GM12878 (cell line): ENCODE results near the gene ZNF423. TPM values are rescaled to one million over a fixed set of nuclear protein-coding genes. Genes with fewer than 3 reads are reported as not detected.
A peak's percentile ranks its signal among the peaks of the same experiment; 100 is the strongest.

Experiments
- ATAC-seq: fragments of 200-7000 bp; cut with Tn5 transposase; 3 replicates; pipeline ENCODE4 v1.9.1; 2020; ENCODE audit warnings: mild to moderate bottlenecking, moderate library complexity
- BruUV-seq: library from RNA; stranded (reverse); fragments of 400-500 nt; replicated peaks from 2 replicates; lab custom pipeline; 2021; lab: Mats Ljungman, UMichigan
- CTCF ChIA-PET: fragments of 300-600 bp; sonication (Branson Sonifier 250); formaldehyde crosslinking; extraction: SDS; loops from one replicate; lab custom pipeline; 2021; ENCODE audit warnings: inconsistent platforms; lab: Yijun Ruan, JAX
- POLR2A ChIA-PET: fragments of 350-600 bp; formaldehyde crosslinking; extraction: SDS; loops from one replicate; lab custom pipeline; 2021; ENCODE audit warnings: inconsistent platforms; lab: Charles Lee
- RAD21 ChIA-PET: fragments of 300-600 bp; sonication (Branson Sonifier 250); formaldehyde crosslinking; loops from one replicate; lab custom pipeline; 2023; ENCODE audit warnings: antibody characterized with exemption; ENCODE audit not compliant: unreplicated experiment; lab: Charles Lee
- SMC1A ChIA-PET: fragments of 300-600 bp; sonication (Branson Sonifier 250); formaldehyde crosslinking; loops from one replicate; lab custom pipeline; 2023; ENCODE audit not compliant: unreplicated experiment, uncharacterized antibody; lab: Charles Lee
- DNase-seq: peaks from one replicate; pipeline ENCODE4 v3.0.0-alpha.2; 2011; ENCODE audit warnings: low read depth, low spot score
- FAIRE-seq: peaks from 3 replicates; lab custom pipeline; 2011; peaks lifted over from hg19 to GRCh38; lab: Jason Lieb, UNC
- H2AFZ ChIP-seq: 2 replicates; pipeline ENCODE4 v1.6.0; 2011; ENCODE audit warnings: low read depth, low read length, control low read depth; ENCODE audit not compliant: control insufficient read depth
- H3K27ac ChIP-seq: 2 replicates; pipeline ENCODE4 v1.5.1; 2011; ENCODE audit warnings: control low read depth; ENCODE audit not compliant: control insufficient read depth, insufficient read depth
- H3K27me3 ChIP-seq, 2 experiments: replicated peaks in 1 of 2; 2 replicates each; pipeline versions ENCODE4 v1.6.0 to v1.6.1; 2011; ENCODE audit warnings: low read length in 1 of 2; ENCODE audit not compliant: control insufficient read depth in 2 of 2, insufficient read depth in 2 of 2
- H3K36me3 ChIP-seq, 2 experiments: 2 replicates each; pipeline ENCODE4 v1.5.1; 2011; ENCODE audit warnings: low read length in 1 of 2; ENCODE audit not compliant: control insufficient read depth in 2 of 2, insufficient read depth in 2 of 2
- H3K4me1 ChIP-seq: 2 replicates; pipeline ENCODE4 v1.6.1; 2011; ENCODE audit warnings: mild to moderate bottlenecking, low read length, moderate library complexity, mixed read lengths; ENCODE audit not compliant: control insufficient read depth, insufficient read depth
- H3K4me2 ChIP-seq: 2 replicates; pipeline ENCODE4 v1.6.0; 2011; ENCODE audit warnings: control low read depth; ENCODE audit not compliant: control insufficient read depth, insufficient read depth
- H3K4me3 ChIP-seq: fragments of 200-600 bp; sonication (generic); 2 replicates; pipeline ENCODE4 v1.5.1; 2016
- H3K79me2 ChIP-seq: 2 replicates; pipeline ENCODE4 v1.6.0; 2011; ENCODE audit warnings: low read length; ENCODE audit not compliant: control insufficient read depth, insufficient read depth
- H3K9ac ChIP-seq: 2 replicates; pipeline ENCODE4 v1.8.0; 2011; ENCODE audit warnings: low read length, control low read depth, mixed read lengths; ENCODE audit not compliant: control insufficient read depth, insufficient read depth
- H3K9me3 ChIP-seq: replicated peaks from 3 replicates; pipeline ENCODE4 v1.5.1; 2011; ENCODE audit warnings: mild to moderate bottlenecking, low read length; ENCODE audit not compliant: control insufficient read depth, insufficient read depth
- H4K20me1 ChIP-seq: 2 replicates; pipeline ENCODE4 v1.6.0; 2011; ENCODE audit not compliant: control insufficient read depth, insufficient read depth
- BHLHE40 ChIP-seq, 2 experiments: fragments of 450-650 bp in 1 of 2; IDR thresholded peaks; 2 replicates each; pipeline ENCODE4 v1.6.1; 2011 to 2017; ENCODE audit warnings: low read depth in 2 of 2, borderline replicate concordance in 1 of 2, improper control_type of control experiment in 1 of 2, low read length in 1 of 2, mild to moderate bottlenecking in 1 of 2
- BMI1 ChIP-seq: fragments of 450-650 bp; IDR thresholded peaks from 2 replicates; pipeline ENCODE4 v1.6.1; 2016; ENCODE audit warnings: mild to moderate bottlenecking, moderate library complexity, borderline replicate concordance
- BRCA1 ChIP-seq: IDR thresholded peaks from 2 replicates; pipeline ENCODE4 v1.6.1; 2011; ENCODE audit warnings: low read depth, low read length, improper control_type of control experiment
- CBX5 ChIP-seq: sonication (generic); IDR thresholded peaks from 2 replicates; pipeline ENCODE4 v1.6.1; 2016; ENCODE audit warnings: low read depth, moderate library complexity, mild to moderate bottlenecking, inconsistent platforms
- EGR1 ChIP-seq, 2 experiments: IDR thresholded peaks; 1 replicate in 1 of 2; 2 replicates in 1 of 2; pipeline ENCODE4 v1.6.1; 2011 to 2012; ENCODE audit warnings: low read depth in 2 of 2, low read length in 2 of 2, borderline replicate concordance in 1 of 2, mild to moderate bottlenecking in 1 of 2, moderate library complexity in 1 of 2
- HCFC1 ChIP-seq: fragments of 150-350 bp; IDR thresholded peaks from 2 replicates; pipeline ENCODE4 v1.6.1; 2014; ENCODE audit warnings: low read length
- NBN ChIP-seq: fragments of 450-650 bp; IDR thresholded peaks from 2 replicates; pipeline ENCODE4 v1.6.1; 2016
- NFXL1 ChIP-seq: fragments of 450-650 bp; IDR thresholded peaks from 2 replicates; pipeline ENCODE4 v1.6.1; 2017; ENCODE audit warnings: antibody characterized with exemption, mild to moderate bottlenecking, borderline replicate concordance
- NFYA ChIP-seq: IDR thresholded peaks from 2 replicates; pipeline ENCODE4 v1.6.1; 2011; ENCODE audit warnings: low read depth, mild to moderate bottlenecking, low read length, improper control_type of control experiment, borderline replicate concordance
- PAX8 ChIP-seq: fragments of 450-650 bp; IDR thresholded peaks from 2 replicates; pipeline ENCODE4 v1.6.1; 2017; ENCODE audit warnings: mild to moderate bottlenecking, moderate library complexity
- POLR2AphosphoS2 ChIP-seq: IDR thresholded peaks from 2 replicates; pipeline ENCODE4 v1.6.1; 2011; ENCODE audit warnings: low read depth, mild to moderate bottlenecking, low read length, improper control_type of control experiment, moderate library complexity
- RELA ChIP-seq: fragments of 450-650 bp; IDR thresholded peaks from 2 replicates; pipeline ENCODE4 v1.8.0; 2014; ENCODE audit warnings: borderline replicate concordance; ENCODE audit not compliant: partially characterized antibody
- USF2 ChIP-seq: IDR thresholded peaks from 2 replicates; pipeline ENCODE4 v1.6.1; 2011; ENCODE audit warnings: low read depth, low read length, improper control_type of control experiment, borderline replicate concordance
- ZNF622 ChIP-seq: fragments of 450-650 bp; IDR thresholded peaks from 2 replicates; pipeline ENCODE4 v1.6.1; 2017; ENCODE audit warnings: mild to moderate bottlenecking, inconsistent platforms
- ZSCAN29 ChIP-seq: fragments of 450-650 bp; IDR thresholded peaks from 2 replicates; pipeline ENCODE4 v1.6.1; 2017; ENCODE audit warnings: mild to moderate bottlenecking, moderate library complexity
- WGBS: methylation state at CpG from one replicate; pipeline ENCODE4 v1.1.6; 2016; ENCODE audit warnings: low lambda C conversion rate; ENCODE audit not compliant: insufficient replicate concordance, insufficient coverage; ENCODE audit errors: missing lambda C conversion rate; 5-methylcytosine and 5-hydroxymethylcytosine counted together
- in situ Hi-C: fragments of 300-500 bp; cut with MboI; formaldehyde crosslinking; loops from 9 replicates; pipeline ENCODE4 v1.14.3; 2018; ENCODE audit warnings: mixed read lengths
- intact Hi-C: fragments of 100-400 bp; cut with micrococcal nuclease; formaldehyde crosslinking; loops from one replicate; pipeline ENCODE4 v1.14.2; 2022; ENCODE audit not compliant: unreplicated experiment
- polyA plus RNA-seq, 11 experiments: library from polyadenylated mRNA; depleted of rRNA in 4 of 11; unstranded in 6 of 11; stranded (reverse) in 5 of 11; fragments of >200 nt; fragmentation: Nextera tagmentation in 4 of 11; fragmentation: Illumina TruSeq in 1 of 11; extraction: Ambion mirVana in 4 of 11; extraction: Trizol in 1 of 11; gene quantifications; 1 replicate in 1 of 11; 2 replicates in 10 of 11; pipeline versions ENCODE4 v1.2.1 to v1.2.3, GENCODE V29; 2011 to 2016; ENCODE audit warnings: inconsistent platforms in 2 of 11, missing spikeins in 2 of 11, low read depth in 1 of 11
- total RNA-seq, 4 experiments: library from RNA; depleted of rRNA in 3 of 4; stranded (reverse); fragments of >200 nt in 3 of 4; fragmentation: Illumina TruSeq in 1 of 4; extraction: Trizol in 1 of 4; gene quantifications; 2 replicates each; pipeline versions ENCODE4 v1.2.1 to v1.2.3, GENCODE V29; 2013 to 2021

ZNF423 gene
- total and polyA plus RNA-seq, 10 of the 15 experiments (the other 5 are each of a cell fraction or from before 2014, with no cell fraction given): 0.03 to 0.64 (median 0.10) TPM

GRCh38 chr16:49599281-49599680 is 256.6 kb downstream of the ZNF423 start:
- no TSS peak for BruUV-seq
- 26% methylated on average over 2 of the region's 2 CpGs for WGBS
- no peaks in the 10 kb centered on the region for H3K27me3 ChIP-seq
- H4K20me1 ChIP-seq: no peaks in the 10 kb centered on the region
- peak overlapping the region; percentile 92 for H3K27ac ChIP-seq
- no peak for DNase-seq
- ATAC-seq: no peak
- ChIA-PET RAD21 (no interaction called here), SMC1A (interaction anchor here (0.6 kb wide), 1 partner anchor 136 kb away, joined by 3 read pairs; no protein-coding TSS in a partner anchor), POLR2A (no interaction called here), CTCF (interaction anchor here (0.6 kb wide), 1 partner anchor 108 kb away, joined by 3 read pairs; no protein-coding TSS in a partner anchor)
- no peak for TF ChIP-seq BHLHE40 (IDR thresholded peaks at IDR 0.05; ENCODE audit: borderline replicate concordance in 1 of 2, low read depth in 2 of 2, low read length in 1 of 2)
- no peak for TF ChIP-seq POLR2AphosphoS2
- no peak for TF ChIP-seq NBN
- no peak for TF ChIP-seq BMI1
- TF ChIP-seq PAX8: no peak
- TF ChIP-seq EGR1 (IDR thresholded peaks at IDR 0.05; ENCODE audit: borderline replicate concordance in 1 of 2, low read depth in 2 of 2, low read length in 2 of 2): no peak
- no peak for TF ChIP-seq RELA
- no peak for TF ChIP-seq NFXL1
- TF ChIP-seq CBX5: no peak
- TF ChIP-seq NFYA: no peak
- no peak for TF ChIP-seq USF2
- TF ChIP-seq ZSCAN29: no peak
- TF ChIP-seq BRCA1: no peak
- TF ChIP-seq ZNF622: no peak
- no peak for TF ChIP-seq HCFC1
- H3K4me1 ChIP-seq: peaks cover 50% of the 10 kb centered on the region
- no peak overlapping the region for H3K9ac ChIP-seq
- no peaks in the 10 kb centered on the region for H3K9me3 ChIP-seq
- no peak overlapping the region for H3K4me3 ChIP-seq
- FAIRE-seq: no peak
- intact Hi-C loops: no loop called here
- no peak overlapping the region; the same call in 1 of the 2 replicates for H2AFZ ChIP-seq
- H3K36me3 ChIP-seq: no peaks in the 10 kb centered on the region
- H3K79me2 ChIP-seq: no peaks in the 10 kb centered on the region
- in situ Hi-C loops: loop anchor here (10.0 kb wide), 1 partner anchor 184 kb away; no protein-coding TSS in a partner anchor
- peak overlapping the region; percentile 18 for H3K4me2 ChIP-seq
